ENCODE data around the gene ISCA2.

DNA sequence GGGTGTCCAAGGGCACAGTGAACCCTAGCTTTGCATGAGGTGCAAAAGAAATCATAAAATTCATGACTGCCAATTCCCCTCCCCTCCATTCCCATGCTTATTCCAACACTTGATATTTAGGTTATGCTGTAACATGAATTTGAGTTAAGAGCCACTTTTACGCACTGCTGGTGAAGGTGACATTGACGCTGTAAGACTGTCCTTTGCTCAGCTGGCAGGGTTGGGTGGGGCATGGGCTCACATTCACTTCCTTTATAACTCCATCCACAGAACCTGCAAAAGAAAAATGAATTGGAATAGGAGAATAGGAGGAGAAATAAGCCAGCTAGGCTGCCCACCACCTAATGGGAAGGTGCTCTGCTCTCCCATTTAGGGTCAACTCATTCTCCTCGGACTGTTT is 7.4 kb upstream of the ISCA2 start:
- TF ChIP-seq, protein P1, sequence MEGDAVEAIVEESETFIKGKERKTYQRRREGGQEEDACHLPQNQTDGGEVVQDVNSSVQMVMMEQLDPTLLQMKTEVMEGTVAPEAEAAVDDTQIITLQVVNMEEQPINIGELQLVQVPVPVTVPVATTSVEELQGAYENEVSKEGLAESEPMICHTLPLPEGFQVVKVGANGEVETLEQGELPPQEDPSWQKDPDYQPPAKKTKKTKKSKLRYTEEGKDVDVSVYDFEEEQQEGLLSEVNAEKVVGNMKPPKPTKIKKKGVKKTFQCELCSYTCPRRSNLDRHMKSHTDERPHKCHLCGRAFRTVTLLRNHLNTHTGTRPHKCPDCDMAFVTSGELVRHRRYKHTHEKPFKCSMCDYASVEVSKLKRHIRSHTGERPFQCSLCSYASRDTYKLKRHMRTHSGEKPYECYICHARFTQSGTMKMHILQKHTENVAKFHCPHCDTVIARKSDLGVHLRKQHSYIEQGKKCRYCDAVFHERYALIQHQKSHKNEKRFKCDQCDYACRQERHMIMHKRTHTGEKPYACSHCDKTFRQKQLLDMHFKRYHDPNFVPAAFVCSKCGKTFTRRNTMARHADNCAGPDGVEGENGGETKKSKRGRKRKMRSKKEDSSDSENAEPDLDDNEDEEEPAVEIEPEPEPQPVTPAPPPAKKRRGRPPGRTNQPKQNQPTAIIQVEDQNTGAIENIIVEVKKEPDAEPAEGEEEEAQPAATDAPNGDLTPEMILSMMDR (IDR thresholded peaks at IDR 0.05), result no peak
- TF ChIP-seq POLR2A (IDR thresholded peaks at IDR 0.05), result no peak

Measured in testis (tissue), 2 donors.